Neural cell (in vitro differentiated cells): ENCODE data around the gene PTPRN2. TPM values are rescaled to one million over a fixed set of nuclear protein-coding genes. Genes with fewer than 3 reads are reported as not detected.

Experiments used
- H2AFZ ChIP-seq: fragments of 200-600, 300-800 bp; sonication (generic), shearing (Covaris generic); 2 replicates; pipeline ENCODE4 v1.6.0; 2014; ENCODE audit warnings: low read depth, mild to moderate bottlenecking, antibody characterized with exemption, low read length, moderate library complexity
- H3F3A ChIP-seq: fragments of 200-600 bp; shearing (Covaris generic); 2 replicates; pipeline ENCODE4 v1.6.1; 2016; ENCODE audit warnings: mild to moderate bottlenecking, moderate library complexity, mixed read lengths, antibody characterized with exemption, low read length; ENCODE audit not compliant: insufficient read depth, poor library complexity, severe bottlenecking
- H3K27ac ChIP-seq: fragments of 200-600, 300-800 bp; sonication (generic), shearing (Covaris generic); 2 replicates; pipeline ENCODE4 v1.5.1; 2014; ENCODE audit warnings: mild to moderate bottlenecking, low read length, moderate library complexity
- H3K27me3 ChIP-seq: fragments of 300-800, 200-600 bp; sonication (generic), shearing (Covaris generic); 2 replicates; pipeline ENCODE4 v1.6.0; 2014; ENCODE audit warnings: mild to moderate bottlenecking, low read depth, low read length, moderate library complexity; ENCODE audit not compliant: insufficient read depth
- H3K36me3 ChIP-seq: fragments of 300-800, 200-600 bp; sonication (generic), shearing (Covaris generic); 2 replicates; pipeline ENCODE4 v1.5.1; 2014; ENCODE audit warnings: mild to moderate bottlenecking, antibody characterized with exemption, low read length, moderate library complexity; ENCODE audit not compliant: insufficient read depth
- H3K4me2 ChIP-seq: fragments of 300-800, 200-600 bp; sonication (generic), shearing (Covaris generic); 2 replicates; pipeline ENCODE4 v1.6.0; 2014; ENCODE audit warnings: mild to moderate bottlenecking, low read length
- H3K4me3 ChIP-seq: fragments of 300-800, 200-600 bp; sonication (generic), shearing (Covaris generic); 2 replicates; pipeline ENCODE4 v1.5.1; 2014; ENCODE audit warnings: mild to moderate bottlenecking, low read length, moderate library complexity
- H3K79me2 ChIP-seq: fragments of 200-600 bp; shearing (Covaris generic); replicated peaks from 2 replicates; pipeline ENCODE4 v1.6.0; 2014; ENCODE audit warnings: mild to moderate bottlenecking, low read length, moderate library complexity; ENCODE audit not compliant: insufficient read depth
- H3K9ac ChIP-seq: fragments of 300-800, 200-600 bp; sonication (generic), shearing (Covaris generic); 2 replicates; pipeline ENCODE4 v1.6.1; 2016; ENCODE audit warnings: mild to moderate bottlenecking, low read length, mixed read lengths
- H3K9me2 ChIP-seq: fragments of 200-600 bp; shearing (Covaris generic); 2 replicates; pipeline ENCODE4 v1.6.1; 2016; ENCODE audit warnings: mild to moderate bottlenecking, low read length, mixed read lengths; ENCODE audit not compliant: insufficient read depth
- H3K9me3 ChIP-seq: fragments of 200-600, 300-800 bp; sonication (generic), shearing (Covaris generic); 2 replicates; pipeline ENCODE4 v1.6.1; 2016; ENCODE audit warnings: mild to moderate bottlenecking, mixed run types, low read length, moderate library complexity, mixed read lengths
- H4K20me1 ChIP-seq: fragments of 200-600 bp; shearing (Covaris generic); 2 replicates; pipeline ENCODE4 v1.6.1; 2016; ENCODE audit warnings: mild to moderate bottlenecking, mixed run types; ENCODE audit not compliant: insufficient read depth
- CTCF ChIP-seq: fragments of 450-650 bp; IDR thresholded peaks from 2 replicates; pipeline ENCODE4 v1.5.1; 2014; ENCODE audit warnings: antibody characterized with exemption, mild to moderate bottlenecking, moderate library complexity; ENCODE audit not compliant: poor library complexity, severe bottlenecking
- EP300 ChIP-seq: fragments of 450-650 bp; conservative IDR thresholded peaks from 2 replicates; pipeline ENCODE4 v1.6.1; 2014; ENCODE audit warnings: antibody characterized with exemption, mild to moderate bottlenecking, moderate library complexity; ENCODE audit not compliant: poor library complexity, severe bottlenecking
- EZH2 ChIP-seq: fragments of 200-600, 300-800 bp; shearing (Covaris generic), sonication (generic); IDR thresholded peaks from 2 replicates; pipeline ENCODE4 v1.6.1; 2014; ENCODE audit warnings: antibody characterized with exemption, low read length, borderline replicate concordance, mild to moderate bottlenecking; ENCODE audit not compliant: insufficient read depth, poor library complexity, severe bottlenecking
- MXI1 ChIP-seq: fragments of 450-650 bp; conservative IDR thresholded peaks from 2 replicates; pipeline ENCODE4 v1.6.1; 2014; ENCODE audit warnings: antibody characterized with exemption, mild to moderate bottlenecking; ENCODE audit not compliant: poor library complexity, severe bottlenecking
- POLR2AphosphoS5 ChIP-seq: IDR thresholded peaks from 2 replicates; pipeline ENCODE4 v1.6.1; 2012
- RAD21 ChIP-seq: fragments of 450-650 bp; conservative IDR thresholded peaks from 2 replicates; pipeline ENCODE4 v1.6.1; 2014; ENCODE audit warnings: antibody characterized with exemption, mild to moderate bottlenecking, moderate library complexity
- REST ChIP-seq: IDR thresholded peaks from 2 replicates; pipeline ENCODE4 v1.6.1; 2012; ENCODE audit warnings: borderline replicate concordance
- SMC3 ChIP-seq: fragments of 450-650 bp; conservative IDR thresholded peaks from 2 replicates; pipeline ENCODE4 v1.6.1; 2014; ENCODE audit warnings: antibody characterized with exemption, mild to moderate bottlenecking, moderate library complexity; ENCODE audit not compliant: poor library complexity
- TAF1 ChIP-seq: IDR thresholded peaks from 2 replicates; pipeline ENCODE4 v1.6.1; 2012; ENCODE audit warnings: low read depth
- polyA plus RNA-seq: library from polyadenylated mRNA; depleted of rRNA; stranded (reverse); fragments of >200 nt; gene quantifications from 2 replicates; pipeline ENCODE4 v1.2.3, GENCODE V29; 2014

Gene PTPRN2
- polyA plus RNA-seq, 1 donor from 2014 or later = 31.0 TPM

GRCh38 chr7:158263964-158264748 is 323.5 kb downstream of the PTPRN2 start:
- no peaks in the 10 kb centered on the region for H3K9me3 ChIP-seq
- no peak overlapping the region for H3K9ac ChIP-seq
- no peaks in the 10 kb centered on the region for H3K36me3 ChIP-seq
- no peak overlapping the region for H3K4me2 ChIP-seq
- no peak overlapping the region for H3K27ac ChIP-seq
- H3K4me3 ChIP-seq = no peak overlapping the region
- no peak for TF ChIP-seq POLR2AphosphoS5
- no peak for TF ChIP-seq REST
- no peaks in the 10 kb centered on the region for H4K20me1 ChIP-seq
- no peaks in the 10 kb centered on the region for H3K79me2 ChIP-seq
- no peaks in the 10 kb centered on the region for H3F3A ChIP-seq
- no peak overlapping the region for H2AFZ ChIP-seq
- no peaks in the 10 kb centered on the region for H3K27me3 ChIP-seq
- no peaks in the 10 kb centered on the region for H3K9me2 ChIP-seq

DNA sequence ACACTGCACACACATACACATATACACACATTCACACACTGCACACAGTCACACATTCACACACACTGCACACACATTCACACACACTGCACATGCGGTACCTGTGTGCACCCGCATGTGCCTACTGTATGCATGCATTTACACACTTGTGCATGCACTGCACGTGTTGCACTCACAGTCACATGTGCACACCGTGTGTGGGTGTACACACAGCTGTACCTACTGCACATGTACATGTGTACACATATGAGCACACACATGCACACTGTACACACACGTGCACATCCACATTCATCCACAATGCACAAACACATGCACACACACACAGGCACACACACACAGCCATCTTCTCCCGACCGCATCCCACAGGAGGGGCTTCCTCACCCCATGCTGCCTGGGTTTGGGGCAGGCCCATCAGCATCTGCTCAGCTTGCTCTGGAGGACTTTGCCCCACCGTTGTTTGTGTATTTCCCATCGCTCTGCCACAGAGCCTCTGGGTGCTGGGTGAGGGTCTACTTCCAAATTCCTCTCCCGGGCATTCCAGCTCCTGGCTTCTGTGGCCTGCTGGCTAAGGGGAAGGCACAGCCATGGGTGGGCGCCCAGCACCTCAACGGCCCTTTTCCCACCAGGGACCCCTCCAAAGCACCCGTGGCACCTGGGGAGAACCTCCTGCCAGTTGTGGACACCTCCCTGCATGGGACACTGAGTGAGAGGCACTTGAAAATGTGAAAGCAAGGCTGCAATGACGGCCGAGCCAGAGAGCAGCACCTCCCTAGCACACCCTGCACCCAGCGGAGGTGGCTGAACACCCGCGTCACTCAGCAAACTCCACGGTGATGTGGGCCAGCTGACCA is 324.3 kb downstream of the PTPRN2 start:
- no peaks in the 10 kb centered on the region for H3K9me2 ChIP-seq
- TF ChIP-seq SMC3 = no peak
- no peak for TF ChIP-seq EZH2
- TF ChIP-seq REST = no peak
- no peak for TF ChIP-seq POLR2AphosphoS5
- TF ChIP-seq MXI1 = no peak
- TF ChIP-seq CTCF = no peak
- TF ChIP-seq RAD21 = no peak
- TF ChIP-seq TAF1 = no peak
- TF ChIP-seq EP300 = no peak
- no peak overlapping the region for H2AFZ ChIP-seq
- no peak overlapping the region for H3K27ac ChIP-seq
- no peak overlapping the region for H3K4me2 ChIP-seq
- no peaks in the 10 kb centered on the region for H4K20me1 ChIP-seq
- no peaks in the 10 kb centered on the region for H3K79me2 ChIP-seq
- no peaks in the 10 kb centered on the region for H3K27me3 ChIP-seq
- no peaks in the 10 kb centered on the region for H3F3A ChIP-seq
- no peak overlapping the region for H3K9ac ChIP-seq
- no peaks in the 10 kb centered on the region for H3K9me3 ChIP-seq
- H3K36me3 ChIP-seq = no peaks in the 10 kb centered on the region
- no peak overlapping the region for H3K4me3 ChIP-seq
